PC-3 (cell line): ENCODE data around the gene TCP11.

Experiments used
- CTCF ChIP-seq: fragments of 300-600 bp; sonication (generic); conservative IDR thresholded peaks from 2 replicates; pipeline ENCODE4 v1.5.1; 2017; ENCODE audit warnings: antibody characterized with exemption, low read depth, mild to moderate bottlenecking, low read length
- EZH2 ChIP-seq: fragments of 300-600 bp; sonication (generic); IDR thresholded peaks from one replicate; pipeline ENCODE4 v1.6.1; 2017; ENCODE audit warnings: antibody characterized with exemption, mild to moderate bottlenecking, low read length; ENCODE audit not compliant: unreplicated experiment
- EZH2phosphoT487 ChIP-seq: fragments of 300-600 bp; sonication (generic); IDR thresholded peaks from 2 replicates; pipeline ENCODE4 v1.6.1; 2018; ENCODE audit warnings: mild to moderate bottlenecking, antibody characterized with exemption, low read length, borderline replicate concordance

GRCh38 chr6:35139470-35139869 is 1.7 kb downstream of the TCP11 start:
- TF ChIP-seq EZH2 (no peak), CTCF (no peak), EZH2phosphoT487 (no peak)
